Left lung (tissue), 10 donors: ENCODE results near the gene TMEM82. TPM values are rescaled to one million over a fixed set of nuclear protein-coding genes. Genes with fewer than 3 reads are reported as not detected.

Experiments used
- ATAC-seq: fragments of 200-7000 bp; cut with Tn5 transposase; one replicate; pipeline ENCODE4 v1.9.1; 2020; ENCODE audit warnings: moderate library complexity
- DNase-seq, 4 donors: peaks; one replicate each; pipeline ENCODE4 v3.0.0-alpha.2; 2013 to 2020
- H3K27ac ChIP-seq, 2 donors: fragments of 200-600 bp; sonication (generic) in 1 of 2; one replicate each; pipeline versions ENCODE4 v1.5.0 to v1.8.0; 2020 to 2021
- H3K27me3 ChIP-seq, 2 donors: fragments of 200-600 bp; sonication (generic) in 1 of 2; one replicate each; pipeline versions ENCODE4 v1.5.0 to v1.8.0; 2020 to 2021
- H3K36me3 ChIP-seq, 2 donors: fragments of 200-600 bp; sonication (generic) in 1 of 2; one replicate each; pipeline versions ENCODE4 v1.5.0 to v1.8.0; 2020 to 2021
- H3K4me1 ChIP-seq, 2 donors: fragments of 200-600 bp; one replicate each; pipeline ENCODE4 v1.8.0; 2021
- H3K4me3 ChIP-seq, 2 donors: fragments of 200-600 bp; sonication (generic) in 1 of 2; one replicate each; pipeline versions ENCODE4 v1.5.0 to v1.8.0; 2020 to 2021; ENCODE audit warnings: mild to moderate bottlenecking in 1 of 2
- H3K9me3 ChIP-seq, 2 donors: fragments of 200-600 bp; sonication (generic) in 1 of 2; one replicate each; pipeline versions ENCODE4 v1.5.0 to v1.8.0; 2020 to 2021
- intact Hi-C, 2 donors: fragments of 100-400 bp; cut with DNase I; formaldehyde crosslinking; loops; one replicate each; pipeline versions ENCODE4 v1.11.2 to v1.14.2; 2022
- polyA plus RNA-seq, 6 donors: library from polyadenylated mRNA; unstranded; fragments of 120-200 nt; gene quantifications; one replicate each; pipeline ENCODE4 v1.2.1, GENCODE V29; 2013; ENCODE audit not compliant: insufficient read length in 6 of 6
- total RNA-seq, 2 donors: library from RNA; stranded (reverse); fragmentation: NEBNext Ultra II Directional; extraction: Animal tissue kit (Norgen Biotek cat#: 25700); gene quantifications; one replicate each; pipeline ENCODE4 v1.2.1, GENCODE V29; 2021
- TF ChIP-seq, protein P1 (sequence below), 2 donors: fragments of 200-600 bp; sonication (generic) in 1 of 2; IDR thresholded peaks; one replicate each; pipeline versions ENCODE4 v1.5.0 to v1.8.0; 2021; ENCODE audit warnings: antibody characterized with exemption in 2 of 2
- donor health status: DM: no; HTN: yes; CAD: no.
- donor health status: DM: no; HTN: no; CAD: no.

Gene TMEM82
- total and polyA plus RNA-seq, 8 donors: 0.14 to 0.15 TPM; not detected in 6

- ATAC-seq (peak; percentile 7), DNase-seq (peak in 2 of 4 donors; percentile 89 to 95)
- TF ChIP-seq, protein P1, sequence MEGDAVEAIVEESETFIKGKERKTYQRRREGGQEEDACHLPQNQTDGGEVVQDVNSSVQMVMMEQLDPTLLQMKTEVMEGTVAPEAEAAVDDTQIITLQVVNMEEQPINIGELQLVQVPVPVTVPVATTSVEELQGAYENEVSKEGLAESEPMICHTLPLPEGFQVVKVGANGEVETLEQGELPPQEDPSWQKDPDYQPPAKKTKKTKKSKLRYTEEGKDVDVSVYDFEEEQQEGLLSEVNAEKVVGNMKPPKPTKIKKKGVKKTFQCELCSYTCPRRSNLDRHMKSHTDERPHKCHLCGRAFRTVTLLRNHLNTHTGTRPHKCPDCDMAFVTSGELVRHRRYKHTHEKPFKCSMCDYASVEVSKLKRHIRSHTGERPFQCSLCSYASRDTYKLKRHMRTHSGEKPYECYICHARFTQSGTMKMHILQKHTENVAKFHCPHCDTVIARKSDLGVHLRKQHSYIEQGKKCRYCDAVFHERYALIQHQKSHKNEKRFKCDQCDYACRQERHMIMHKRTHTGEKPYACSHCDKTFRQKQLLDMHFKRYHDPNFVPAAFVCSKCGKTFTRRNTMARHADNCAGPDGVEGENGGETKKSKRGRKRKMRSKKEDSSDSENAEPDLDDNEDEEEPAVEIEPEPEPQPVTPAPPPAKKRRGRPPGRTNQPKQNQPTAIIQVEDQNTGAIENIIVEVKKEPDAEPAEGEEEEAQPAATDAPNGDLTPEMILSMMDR (IDR thresholded peaks at IDR 0.05): no peak
- Histone ChIP-seq H3K36me3 (no peaks in the 10 kb centered on the region), H3K4me1 (peaks cover 11 to 31% of the 10 kb centered on the region in 2 donors), H3K27ac (peak overlapping the region; percentile 37 to 65), H3K27me3 (peaks cover 14 to 69% of the 10 kb centered on the region in 2 donors), H3K4me3 (peak overlapping the region in 1 of 2 donors; percentile 1), H3K9me3 (no peaks in the 10 kb centered on the region)
- intact Hi-C loops: no loop called here
Measured at GRCh38 chr1:15760520-15761211, 18.4 kb downstream of the TMEM82 start.

- DNase-seq (no peak), ATAC-seq (no peak)
- intact Hi-C loops: no loop called here
- peaks cover 14 to 63% of the 10 kb centered on the region in 2 donors for H3K27me3 ChIP-seq
- TF ChIP-seq, protein P1 (IDR thresholded peaks at IDR 0.05): no peak
- peak overlapping the region; percentile 37 to 65 for H3K27ac ChIP-seq
- no peak overlapping the region for H3K4me3 ChIP-seq
- no peaks in the 10 kb centered on the region for H3K36me3 ChIP-seq
- H3K4me1 ChIP-seq: peaks cover 11 to 27% of the 10 kb centered on the region in 2 donors
- no peaks in the 10 kb centered on the region for H3K9me3 ChIP-seq
Measured at GRCh38 chr1:15761366-15762128, 19.2 kb downstream of the TMEM82 start.

- Histone ChIP-seq H3K4me3 (no peak overlapping the region), H3K36me3 (no peaks in the 10 kb centered on the region), H3K27me3 (peaks cover 14 to 53% of the 10 kb centered on the region in 2 donors), H3K4me1 (peaks cover 9 to 18% of the 10 kb centered on the region in 2 donors), H3K9me3 (no peaks in the 10 kb centered on the region), H3K27ac (no peak overlapping the region)
- DNase-seq (no peak), ATAC-seq (no peak)
- intact Hi-C loops: no loop called here
- TF ChIP-seq, protein P1 (IDR thresholded peaks at IDR 0.05): no peak
Measured at GRCh38 chr1:15762546-15762945, 20.2 kb downstream of the TMEM82 start.

- TF ChIP-seq, protein P1 (IDR thresholded peaks at IDR 0.05): no peak
- H3K4me3 ChIP-seq: no peak overlapping the region
- H3K36me3 ChIP-seq: no peaks in the 10 kb centered on the region
- H3K27ac ChIP-seq: no peak overlapping the region
- no peaks in the 10 kb centered on the region for H3K9me3 ChIP-seq
- DNase-seq (no peak), ATAC-seq (no peak)
- intact Hi-C loops: no loop called here
- peaks cover 1 to 3% of the 10 kb centered on the region in 2 donors for H3K4me1 ChIP-seq
- peaks cover 9 to 35% of the 10 kb centered on the region in 2 donors for H3K27me3 ChIP-seq
Measured at GRCh38 chr1:15764269-15764764, 22.0 kb downstream of the TMEM82 start.

- TF ChIP-seq, protein P1 (IDR thresholded peaks at IDR 0.05): no peak
- peaks cover 0 to 3% of the 10 kb centered on the region in 2 donors for H3K4me1 ChIP-seq
Measured at GRCh38 chr1:15764890-15765289, 22.6 kb downstream of the TMEM82 start.

More at GRCh38 chr1:15764890-15765289, 22.6 kb downstream of the TMEM82 start:
- Histone ChIP-seq H3K9me3 (no peaks in the 10 kb centered on the region), H3K27me3 (peaks cover 5 to 29% of the 10 kb centered on the region in 2 donors), H3K27ac (no peak overlapping the region), H3K36me3 (peaks cover 0 to under 1% of the 10 kb centered on the region in 2 donors), H3K4me3 (no peak overlapping the region)
- DNase-seq: peak in 1 of 4 donors; percentile 79
- no peak for ATAC-seq
- intact Hi-C loops: no loop called here
